Skeletal muscle satellite cell (primary cell): ENCODE results near the gene KRTAP10-6.

Source experiments
- H3K27me3 ChIP-seq: 2 replicates; pipeline ENCODE4 v1.7.0; 2013; ENCODE audit warnings: low read length; ENCODE audit not compliant: control insufficient read depth, insufficient read depth
- H3K36me3 ChIP-seq: 2 replicates; pipeline ENCODE4 v1.7.0; 2013; ENCODE audit warnings: mild to moderate bottlenecking, control low read depth, low read length; ENCODE audit not compliant: insufficient read depth
- H3K4me1 ChIP-seq: 2 replicates; pipeline ENCODE4 v1.7.0; 2013; ENCODE audit warnings: low read length; ENCODE audit not compliant: control insufficient read depth, insufficient read depth
- H3K4me2 ChIP-seq: 2 replicates; pipeline ENCODE4 v1.7.0; 2013; ENCODE audit warnings: mild to moderate bottlenecking, low read length
- H3K4me3 ChIP-seq: 2 replicates; pipeline ENCODE4 v1.7.0; 2013; ENCODE audit warnings: low read length
- H3K9ac ChIP-seq: 2 replicates; pipeline ENCODE4 v1.7.0; 2013; ENCODE audit warnings: mild to moderate bottlenecking, low read depth, low read length, moderate library complexity
- H3K9me3 ChIP-seq: replicated peaks from 2 replicates; pipeline ENCODE4 v1.7.0; 2013; ENCODE audit warnings: mild to moderate bottlenecking, control low read depth, low read length

Gene KRTAP10-6

DNA sequence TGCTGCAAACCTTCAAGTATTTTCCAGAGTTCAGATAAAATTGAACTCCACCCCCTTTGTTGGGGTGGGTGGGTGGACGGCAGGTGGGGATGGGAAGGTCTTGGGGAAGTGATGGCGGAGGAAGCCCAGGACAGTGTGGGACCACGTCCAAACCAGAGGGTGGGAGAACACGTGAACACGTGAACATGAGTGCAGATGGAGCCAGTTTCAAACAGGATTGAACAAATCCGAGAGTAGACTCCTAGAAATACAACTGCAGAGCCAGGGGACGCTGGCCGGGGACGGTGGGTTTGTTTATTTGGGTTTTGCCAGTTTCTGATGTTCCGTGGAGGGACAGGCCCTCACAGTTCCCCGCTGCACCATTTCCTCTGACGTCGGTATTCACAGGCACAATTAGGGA lies 43.9 kb downstream of the KRTAP10-6 start:
- Histone ChIP-seq H3K27me3 (peaks cover 44% of the 10 kb centered on the region), H3K4me2 (no peak overlapping the region), H3K4me3 (no peak overlapping the region), H3K9ac (no peak overlapping the region), H3K36me3 (no peaks in the 10 kb centered on the region), H3K9me3 (no peaks in the 10 kb centered on the region), H3K4me1 (no peaks in the 10 kb centered on the region)

DNA sequence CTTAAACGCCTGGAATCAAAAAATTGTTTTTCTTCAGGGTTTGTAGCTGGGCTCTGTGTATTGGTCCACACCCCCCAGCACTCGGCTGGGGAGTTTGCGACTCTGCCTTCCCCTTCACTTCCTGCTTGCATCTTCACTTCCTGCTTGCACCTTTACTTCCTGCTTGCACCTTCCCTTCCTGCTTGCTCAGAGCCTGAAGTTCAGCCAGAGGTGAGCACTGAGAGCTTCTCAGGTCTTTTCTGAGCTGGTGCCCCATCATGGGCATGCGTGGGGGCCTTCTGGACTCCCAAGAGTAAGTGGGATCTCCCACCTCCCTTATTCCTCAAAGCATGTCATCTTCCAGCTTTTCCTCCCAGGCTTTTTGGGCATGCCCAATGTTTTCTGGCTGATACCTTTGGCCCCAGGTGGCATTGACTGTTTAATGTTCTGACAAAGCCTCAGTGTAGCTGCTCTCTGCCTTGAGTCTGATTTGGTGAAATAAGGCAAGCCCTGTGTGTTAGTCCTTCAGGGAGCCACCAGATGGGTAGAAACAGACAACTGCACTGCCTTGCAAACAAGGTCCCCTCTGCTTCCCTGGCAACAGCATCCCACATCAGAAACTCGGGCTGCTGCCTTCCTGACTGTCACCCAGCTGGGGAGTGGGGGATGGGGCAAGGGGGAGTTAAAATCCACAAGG lies 44.5 kb downstream of the KRTAP10-6 start:
- Histone ChIP-seq H3K9me3 (no peaks in the 10 kb centered on the region), H3K4me2 (no peak overlapping the region), H3K36me3 (no peaks in the 10 kb centered on the region), H3K27me3 (peaks cover 42% of the 10 kb centered on the region), H3K4me3 (no peak overlapping the region), H3K4me1 (no peaks in the 10 kb centered on the region), H3K9ac (no peak overlapping the region)

DNA sequence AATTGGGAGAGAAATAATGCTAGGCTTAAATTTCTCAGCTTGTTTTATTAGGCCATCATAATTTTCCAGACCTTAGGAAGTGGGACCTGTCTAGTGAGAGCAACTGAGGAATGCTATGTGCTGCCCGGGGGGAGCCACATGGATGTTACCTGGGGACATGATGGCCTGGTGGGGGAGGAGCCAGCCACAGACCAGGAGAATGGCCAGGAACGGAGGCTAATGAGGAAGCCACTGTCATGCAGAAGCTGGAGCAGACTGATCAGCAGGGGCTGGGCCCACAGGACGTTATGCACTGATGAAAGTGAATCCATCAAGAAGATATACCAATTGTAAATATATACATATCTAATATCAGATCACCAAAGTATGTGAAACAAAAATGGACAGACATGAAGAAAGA lies 47.7 kb downstream of the KRTAP10-6 start:
- Histone ChIP-seq H3K27me3 (peaks cover 31% of the 10 kb centered on the region), H3K9me3 (no peaks in the 10 kb centered on the region), H3K4me2 (no peak overlapping the region), H3K9ac (no peak overlapping the region), H3K4me1 (no peaks in the 10 kb centered on the region), H3K36me3 (no peaks in the 10 kb centered on the region), H3K4me3 (no peak overlapping the region)

DNA sequence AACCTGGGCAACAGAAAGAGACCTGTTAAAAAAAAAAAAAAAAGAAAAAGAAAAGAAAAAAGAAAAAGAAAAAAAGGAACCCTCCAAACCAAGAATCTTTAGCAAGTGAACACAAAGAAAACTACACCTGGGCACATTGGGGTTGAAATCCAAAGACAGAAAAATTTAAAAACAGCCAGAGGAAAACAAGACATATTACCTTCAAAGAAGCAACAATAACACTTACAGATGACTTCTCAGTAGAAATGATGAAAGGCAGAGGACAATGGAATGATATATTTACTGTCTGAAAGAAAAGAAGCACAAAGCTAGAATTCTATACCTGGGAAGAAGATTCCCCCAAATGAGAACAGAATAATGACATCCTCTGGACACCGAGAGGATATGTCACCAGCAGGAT lies 49.6 kb downstream of the KRTAP10-6 start:
- Histone ChIP-seq H3K4me2 (no peak overlapping the region), H3K9me3 (no peaks in the 10 kb centered on the region), H3K27me3 (peaks cover 25% of the 10 kb centered on the region), H3K9ac (no peak overlapping the region), H3K4me3 (no peak overlapping the region), H3K4me1 (no peaks in the 10 kb centered on the region), H3K36me3 (no peaks in the 10 kb centered on the region)
